A673 (cell line): ENCODE measurements around the gene ATF2. TPM values are rescaled to one million over a fixed set of nuclear protein-coding genes. Genes with fewer than 3 reads are reported as not detected.

Experiments
- BruUV-seq: library from RNA; stranded (reverse); fragments of 400-500 nt; replicated peaks from 2 replicates; lab custom pipeline; 2021; lab: Mats Ljungman, UMichigan
- CTCF ChIA-PET: fragments of 300-600 bp; sonication (Branson Sonifier 250); formaldehyde crosslinking; loops from one replicate; lab custom pipeline; 2022; ENCODE audit warnings: antibody characterized with exemption; lab: Charles Lee
- POLR2A ChIA-PET: fragments of 300-600 bp; sonication (Branson Sonifier 250); formaldehyde crosslinking; loops from one replicate; lab custom pipeline; 2022; ENCODE audit warnings: antibody characterized with exemption; ENCODE audit not compliant: low non-redundant PET; lab: Charles Lee
- DNase-seq: peaks from one replicate; pipeline ENCODE4 v3.0.0-alpha.2; 2015; ENCODE audit warnings: low spot score
- H3K27ac ChIP-seq: fragments of 200-600 bp; sonication (generic); 2 replicates; pipeline ENCODE4 v1.5.1; 2016; ENCODE audit warnings: mixed run types, low read depth, mild to moderate bottlenecking, mixed read lengths, antibody characterized with exemption, low read length; ENCODE audit not compliant: poor library complexity, severe bottlenecking
- H3K27me3 ChIP-seq: fragments of 200-600 bp; sonication (generic); replicated peaks from 2 replicates; pipeline ENCODE4 v1.6.1; 2017; ENCODE audit warnings: mixed run types, low read depth, mild to moderate bottlenecking, mixed read lengths, antibody characterized with exemption, low read length; ENCODE audit not compliant: insufficient read depth, poor library complexity
- H3K36me3 ChIP-seq: fragments of 200-600 bp; sonication (generic); 2 replicates; pipeline ENCODE4 v1.6.1; 2016; ENCODE audit warnings: mixed run types, mild to moderate bottlenecking, mixed read lengths, antibody characterized with exemption, low read length; ENCODE audit not compliant: insufficient read depth, poor library complexity, severe bottlenecking
- H3K4me1 ChIP-seq: fragments of 200-600 bp; sonication (generic); 2 replicates; pipeline ENCODE4 v1.6.1; 2017; ENCODE audit warnings: mixed run types, mild to moderate bottlenecking, mixed read lengths, antibody characterized with exemption, low read length; ENCODE audit not compliant: insufficient read depth, poor library complexity, severe bottlenecking
- H3K4me3 ChIP-seq: fragments of 200-600 bp; sonication (generic); 2 replicates; pipeline ENCODE4 v1.5.1; 2016; ENCODE audit warnings: low read depth, mixed run types, mild to moderate bottlenecking, mixed read lengths, low read length; ENCODE audit not compliant: poor library complexity, severe bottlenecking
- H3K9me3 ChIP-seq: fragments of 200-600 bp; sonication (generic); 2 replicates; pipeline ENCODE4 v1.6.1; 2016; ENCODE audit warnings: mixed run types, low read depth, mild to moderate bottlenecking, mixed read lengths, antibody characterized with exemption, low read length; ENCODE audit not compliant: poor library complexity, severe bottlenecking
- CTCF ChIP-seq: fragments of 300-800, 200-600 bp; sonication (generic); conservative IDR thresholded peaks from 2 replicates; pipeline ENCODE4 v1.5.1; 2017; ENCODE audit warnings: low read depth, mild to moderate bottlenecking, antibody characterized with exemption, low read length, moderate library complexity, mixed read lengths
- EZH2 ChIP-seq: fragments of 200-600 bp; sonication (generic); IDR thresholded peaks from 2 replicates; pipeline ENCODE4 v1.6.1; 2017; ENCODE audit warnings: borderline replicate concordance, low read depth, mild to moderate bottlenecking, mixed read lengths, antibody characterized with exemption, low read length; ENCODE audit not compliant: poor library complexity, severe bottlenecking
- intact Hi-C: fragments of 100-400 bp; cut with micrococcal nuclease; formaldehyde crosslinking; loops from one replicate; pipeline ENCODE4 v1.10.0; 2022; ENCODE audit not compliant: unreplicated experiment
- microRNA-seq: library from miRNA; unstranded; fragments of <30 nt; microRNA quantifications from one replicate; pipeline ENCODE4 v1.2.0, GENCODE V29; 2021
- total RNA-seq: library from RNA; stranded (reverse); gene quantifications from 2 replicates; pipeline ENCODE4 v1.2.3, GENCODE V29; 2021

The ATF2 gene
- total RNA-seq, 1 experiment from 2014 or later, result 50.3 TPM

GRCh38 chr2:175025946-175026345 lies 142.1 kb downstream of the ATF2 start:
- ChIA-PET CTCF (no interaction called here), POLR2A (interaction anchor here (0.6 kb wide), 1 partner anchor 16 kb away, joined by 6 read pairs; no protein-coding TSS in a partner anchor)
- no peak overlapping the region for H3K27ac ChIP-seq
- intact Hi-C loops, result no loop called here
- H3K4me1 ChIP-seq, result no peaks in the 10 kb centered on the region
- no peak for TF ChIP-seq CTCF
- TF ChIP-seq EZH2, result no peak
- no peak for DNase-seq
- no peaks in the 10 kb centered on the region for H3K27me3 ChIP-seq
- no TSS peak for BruUV-seq
- no peak overlapping the region for H3K4me3 ChIP-seq
- no peaks in the 10 kb centered on the region for H3K9me3 ChIP-seq
- H3K36me3 ChIP-seq, result no peaks in the 10 kb centered on the region

- no peaks in the 10 kb centered on the region for H3K9me3 ChIP-seq
- H3K36me3 ChIP-seq, result no peaks in the 10 kb centered on the region
- no TSS peak for BruUV-seq
- ChIA-PET CTCF (no interaction called here), POLR2A (no interaction called here)
- no peak overlapping the region for H3K4me3 ChIP-seq
- intact Hi-C loops, result no loop called here
- TF ChIP-seq EZH2 (no peak), CTCF (no peak)
- H3K27ac ChIP-seq, result no peak overlapping the region
- DNase-seq, result no peak
- no peaks in the 10 kb centered on the region for H3K27me3 ChIP-seq
- H3K4me1 ChIP-seq, result no peaks in the 10 kb centered on the region
Measured at GRCh38 chr2:175025233-175025632, 142.8 kb downstream of the ATF2 start.

GRCh38 chr2:175022923-175023322 lies 145.1 kb downstream of the ATF2 start:
- CTCF ChIA-PET, result no interaction called here
- BruUV-seq, result no TSS peak
- H3K4me1 ChIP-seq, result no peaks in the 10 kb centered on the region
- no peak for TF ChIP-seq CTCF
- no peak for TF ChIP-seq EZH2
- H3K27me3 ChIP-seq, result no peaks in the 10 kb centered on the region
- H3K36me3 ChIP-seq, result no peaks in the 10 kb centered on the region
- no peak overlapping the region for H3K27ac ChIP-seq
- H3K9me3 ChIP-seq, result no peaks in the 10 kb centered on the region
- H3K4me3 ChIP-seq, result no peak overlapping the region
- DNase-seq, result no peak
- intact Hi-C loops, result no loop called here
- POLR2A ChIA-PET, result no interaction called here

Small RNAs within 50 kb of the gene (microRNA-seq; reads per million reads assigned to microRNA genes)
- gene MIR933, result 1.3 reads per million

Other genes starting within 250 kb of the ATF2 start
- 11.3 and 19.1 TPM in 2 replicates for gene CHN1, start 162.8 kb downstream of the ATF2 start, total RNA-seq
- 385 and 389 TPM in 2 replicates for gene ATP5MC3, start 13.5 kb upstream of the ATF2 start, total RNA-seq